HG02870 (cell line): ENCODE measurements around the gene ZFAND3.

Experiments used
- ATAC-seq: cut with Tn5 transposase; IDR thresholded peaks from one replicate; pipeline ENCODE4 v1.9.1; 2021; ENCODE audit warnings: mild to moderate bottlenecking, moderate library complexity; ENCODE audit not compliant: unreplicated experiment

Gene ZFAND3, protein sequence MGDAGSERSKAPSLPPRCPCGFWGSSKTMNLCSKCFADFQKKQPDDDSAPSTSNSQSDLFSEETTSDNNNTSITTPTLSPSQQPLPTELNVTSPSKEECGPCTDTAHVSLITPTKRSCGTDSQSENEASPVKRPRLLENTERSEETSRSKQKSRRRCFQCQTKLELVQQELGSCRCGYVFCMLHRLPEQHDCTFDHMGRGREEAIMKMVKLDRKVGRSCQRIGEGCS

DNA sequence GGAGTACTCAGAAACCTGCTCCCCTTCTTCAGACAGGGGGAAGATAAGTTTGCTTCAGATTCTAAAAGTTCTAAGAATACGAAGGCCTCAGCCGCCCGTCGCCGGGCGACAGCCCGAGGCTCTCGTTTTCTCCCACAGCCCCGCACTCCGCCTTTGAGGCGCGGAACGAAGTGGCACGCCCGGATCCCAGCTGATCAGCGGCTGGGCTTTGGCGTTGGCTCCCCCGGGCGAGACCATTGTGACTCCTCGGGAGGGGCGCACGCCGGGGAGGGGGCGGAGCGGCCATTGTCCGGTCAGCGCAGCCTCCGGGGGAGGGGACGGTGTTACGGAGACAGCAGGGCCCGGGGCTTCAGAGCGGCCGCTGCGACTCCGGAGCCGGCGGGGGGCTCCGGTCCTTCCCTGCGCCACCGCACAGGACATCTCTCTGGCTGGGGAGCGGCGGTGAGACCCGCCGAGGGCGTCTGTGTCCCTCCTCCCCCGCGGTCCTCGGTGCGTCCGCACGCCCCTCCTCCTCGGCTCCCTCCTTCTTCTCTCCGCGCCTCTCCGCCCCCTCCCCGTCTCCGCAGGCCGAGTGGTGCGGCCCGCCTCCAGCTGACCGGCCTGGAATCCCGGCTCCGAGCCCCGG, at the start of gene ZFAND3:
ZFAND3 (plus strand) TSS at position 551 of the 625 bp plus-strand sequence. CDS start 219 bp downstream, outside the sequence.
- ATAC-seq, result peak; percentile 77

DNA sequence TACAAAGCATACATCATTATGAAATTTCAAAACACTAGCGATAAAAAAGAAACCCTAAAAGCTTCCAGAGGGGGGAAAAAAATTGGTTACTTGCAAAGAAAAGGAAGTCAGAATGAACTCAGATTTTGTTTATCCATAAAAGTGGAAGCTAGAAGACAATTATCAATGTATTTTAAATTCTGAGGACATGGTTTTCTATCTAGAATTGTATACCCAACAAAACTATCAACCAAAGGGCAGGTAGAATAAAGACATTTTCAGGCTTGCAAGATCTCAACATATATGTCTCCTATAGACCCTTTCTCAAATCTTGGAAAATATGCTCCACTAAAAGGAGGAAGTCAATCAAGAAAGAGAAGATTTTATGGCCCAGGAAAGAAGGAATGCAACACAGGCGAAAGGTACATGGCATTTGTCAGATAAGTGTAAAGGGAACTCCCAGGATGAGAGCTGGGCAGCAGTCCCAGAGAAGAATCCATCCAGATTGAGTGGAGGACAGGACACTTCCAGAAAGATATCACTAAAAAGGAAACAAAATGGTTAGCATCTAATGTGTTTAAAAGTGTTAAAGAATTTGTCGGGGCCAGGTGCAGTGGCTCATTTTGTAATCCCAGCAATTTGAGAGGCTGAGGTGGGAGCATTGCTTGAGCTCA, 45.4 kb upstream of the ZFAND3 start:
- ATAC-seq, result no peak

- no peak for ATAC-seq
Measured at GRCh38 chr6:37776566-37776965, 43.0 kb upstream of the ZFAND3 start.

GRCh38 chr6:37777272-37777834, 42.2 kb upstream of the ZFAND3 start:
- ATAC-seq, result peak; percentile 77

- no peak for ATAC-seq
Measured at GRCh38 chr6:37779111-37779800, 40.3 kb upstream of the ZFAND3 start.

GRCh38 chr6:37779902-37780628, 39.5 kb upstream of the ZFAND3 start:
- no peak for ATAC-seq

- no peak for ATAC-seq
Measured at GRCh38 chr6:37781788-37782187, 37.7 kb upstream of the ZFAND3 start.

GRCh38 chr6:37783025-37783855, 36.3 kb upstream of the ZFAND3 start:
- no peak for ATAC-seq

DNA sequence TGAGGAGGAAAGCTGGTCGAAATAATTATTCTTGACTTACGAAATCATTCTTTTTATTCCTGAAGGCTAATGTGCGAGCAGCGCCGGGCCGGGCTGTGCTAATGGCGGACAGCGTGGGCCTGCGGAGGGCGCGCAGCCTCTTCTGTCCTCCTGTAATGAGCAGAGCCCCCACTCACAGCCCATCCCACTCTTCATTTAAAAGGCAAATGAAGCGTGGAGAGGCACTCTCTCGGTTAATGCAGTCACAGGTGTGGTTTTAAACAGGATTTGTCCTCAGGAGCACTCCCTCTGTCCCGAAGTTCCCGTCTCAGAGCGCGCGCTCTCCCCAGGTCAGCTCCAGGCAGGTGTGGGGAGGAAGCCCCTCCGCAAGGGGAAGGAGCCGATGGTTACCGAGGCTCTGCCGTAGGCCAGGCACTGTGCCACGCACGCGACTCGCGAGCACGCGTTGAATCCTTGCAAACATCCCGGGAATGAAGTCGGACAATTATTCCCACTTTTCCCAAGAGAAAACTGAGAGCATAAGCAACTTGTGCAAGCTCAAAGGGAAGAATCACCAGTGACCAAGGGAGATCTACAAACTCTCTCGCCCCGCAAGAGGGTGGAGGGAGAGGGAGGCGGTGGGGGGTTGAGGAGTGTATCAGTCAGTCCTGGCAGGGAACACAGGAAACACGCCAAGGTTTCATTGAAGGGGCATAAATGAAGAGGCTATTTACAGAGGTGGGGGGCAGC, 35.5 kb upstream of the ZFAND3 start:
- no peak for ATAC-seq

DNA sequence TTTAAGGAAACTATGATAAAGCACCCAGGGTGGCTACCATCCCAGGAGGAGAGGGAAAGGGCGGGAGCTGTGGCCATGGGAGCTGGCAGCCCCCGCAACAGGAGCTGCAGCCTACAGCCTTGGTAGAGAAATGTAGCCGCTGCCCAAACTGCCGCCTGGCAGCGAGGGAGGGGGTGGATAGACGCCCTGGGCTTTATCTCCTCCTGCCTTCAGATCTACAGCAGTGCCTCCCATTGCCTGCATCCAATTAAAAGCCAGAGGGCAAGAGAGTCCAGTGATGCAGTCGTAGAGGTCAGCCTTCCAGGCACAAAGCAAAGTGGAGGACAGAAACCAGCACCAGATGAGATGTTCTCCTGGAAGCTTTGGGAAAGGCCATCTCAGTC, 35.0 kb upstream of the ZFAND3 start:
- no peak for ATAC-seq

DNA sequence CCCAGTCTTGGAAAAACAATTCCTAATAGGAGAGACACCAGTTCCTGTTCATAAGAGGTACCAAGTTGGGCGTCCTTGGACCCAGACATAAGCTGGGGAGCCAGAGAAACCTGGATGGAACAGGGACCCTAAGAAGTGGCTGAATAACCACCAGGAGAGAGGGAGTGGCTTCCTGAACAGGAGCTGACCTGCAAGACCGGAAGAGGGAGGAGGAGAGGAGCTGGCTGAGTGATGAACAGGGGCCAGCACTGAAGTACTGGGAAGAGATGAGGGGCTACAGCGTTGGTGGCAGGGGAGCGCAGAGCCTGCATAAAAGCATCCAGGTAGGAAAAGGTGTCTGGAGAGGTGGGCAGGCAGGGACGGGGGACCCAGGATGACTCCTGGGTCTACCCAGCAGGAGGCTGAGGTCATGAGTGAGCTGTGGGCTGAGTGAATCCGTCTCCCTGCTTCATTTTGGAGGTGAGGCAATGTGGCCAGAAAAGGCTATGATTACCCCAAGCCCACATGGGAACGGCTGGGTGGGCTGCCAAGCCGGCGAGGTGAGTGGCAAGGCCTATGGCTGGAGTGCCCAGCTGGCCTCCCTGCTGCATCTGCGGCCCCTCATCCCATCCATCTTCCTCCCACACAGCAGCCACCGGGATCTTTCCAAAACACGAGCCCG, 34.4 kb upstream of the ZFAND3 start:
- ATAC-seq, result no peak

GRCh38 chr6:37785663-37786270, 33.8 kb upstream of the ZFAND3 start:
- no peak for ATAC-seq

GRCh38 chr6:37787216-37787615, 32.3 kb upstream of the ZFAND3 start:
- no peak for ATAC-seq

GRCh38 chr6:37788259-37788658, 31.3 kb upstream of the ZFAND3 start:
- no peak for ATAC-seq

DNA sequence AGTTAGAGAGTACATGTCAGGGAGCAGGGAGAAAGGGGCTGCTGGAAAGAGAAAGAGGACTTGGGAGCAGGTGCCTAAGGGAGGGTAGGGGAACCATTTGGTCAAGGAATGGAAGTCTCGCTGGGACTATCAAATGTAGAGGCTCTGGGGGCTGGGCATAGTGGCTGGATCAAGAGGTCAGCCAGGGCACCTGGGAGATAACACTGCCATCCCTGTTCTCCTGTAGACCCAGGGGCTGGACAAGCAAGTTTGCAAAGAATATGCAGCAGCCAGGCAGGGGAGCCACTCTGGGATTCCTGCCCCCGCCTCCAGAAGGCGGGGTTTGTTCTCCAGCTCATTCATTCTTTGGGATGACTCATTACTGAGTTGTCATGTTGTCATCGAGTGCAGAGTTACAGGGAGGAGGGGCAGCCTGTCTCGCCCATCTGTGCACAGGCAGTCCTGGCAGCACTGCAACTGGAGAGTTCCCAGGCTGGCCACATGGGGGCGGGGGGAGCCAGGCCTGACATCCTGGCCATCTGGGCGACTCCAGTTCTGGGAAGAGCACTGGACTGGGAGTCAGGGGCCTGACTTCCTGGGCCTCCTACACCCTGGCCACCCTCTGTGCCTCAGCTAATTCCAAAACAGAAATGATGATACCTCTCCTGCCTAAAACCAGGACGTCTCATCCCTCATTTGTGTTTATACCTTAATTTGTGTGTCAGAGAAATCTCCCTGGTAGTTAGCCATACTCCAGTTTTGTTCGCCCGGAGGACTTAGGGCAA, 28.2 kb upstream of the ZFAND3 start:
- ATAC-seq, result peak; percentile 89

DNA sequence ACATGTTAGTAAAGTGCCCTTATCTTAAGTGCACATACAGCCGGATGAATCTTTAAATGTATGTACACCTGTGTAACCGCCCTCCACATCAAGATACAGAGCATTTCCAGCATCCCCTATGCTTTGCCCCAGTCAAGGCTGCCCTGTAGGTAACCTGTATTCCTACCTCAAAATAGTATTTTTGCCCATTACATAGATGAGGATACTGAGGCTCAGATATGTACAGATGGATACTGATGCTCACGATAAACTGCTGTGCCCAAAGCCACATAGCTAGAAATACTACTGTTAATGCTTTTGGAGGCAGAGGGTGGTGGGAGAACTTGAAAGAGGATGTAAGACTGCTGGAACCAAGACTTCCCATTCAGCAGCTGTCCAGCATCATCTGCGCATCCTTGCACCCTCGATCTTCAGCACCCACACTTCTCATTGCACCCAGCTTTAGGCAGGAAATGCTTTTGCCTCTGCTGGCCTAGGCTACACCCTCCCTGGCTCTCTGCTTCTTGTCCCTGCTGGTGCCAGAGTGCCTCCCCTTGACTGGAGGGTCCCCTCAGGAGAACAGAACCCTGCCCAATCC, 27.0 kb upstream of the ZFAND3 start:
- no peak for ATAC-seq

GRCh38 chr6:37793067-37793466, 26.5 kb upstream of the ZFAND3 start:
- ATAC-seq, result no peak
